Measurements from ENCODE around the gene ACADVL.

DNA sequence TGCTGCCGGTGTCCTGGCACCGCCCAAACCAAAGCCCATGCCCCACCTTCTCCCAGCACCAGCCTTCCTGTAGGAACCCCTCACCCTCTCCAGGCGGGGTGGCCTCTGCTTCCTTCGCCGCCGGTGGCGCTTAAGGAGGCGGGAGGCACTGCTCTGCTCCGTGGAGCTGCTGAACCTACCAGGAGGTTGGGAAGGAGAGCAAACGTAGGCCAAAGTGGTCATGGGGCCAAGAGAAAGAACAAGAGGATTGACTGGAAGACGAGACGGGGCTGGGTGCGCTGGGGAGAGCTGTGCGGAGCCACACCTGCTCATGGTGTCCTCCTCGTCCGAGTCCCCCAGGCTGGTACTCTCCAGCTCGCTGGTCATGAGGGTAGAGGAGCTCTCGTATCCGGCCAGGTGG lies 9.8 kb downstream of the ACADVL start:
- TF ChIP-seq, protein P1, sequence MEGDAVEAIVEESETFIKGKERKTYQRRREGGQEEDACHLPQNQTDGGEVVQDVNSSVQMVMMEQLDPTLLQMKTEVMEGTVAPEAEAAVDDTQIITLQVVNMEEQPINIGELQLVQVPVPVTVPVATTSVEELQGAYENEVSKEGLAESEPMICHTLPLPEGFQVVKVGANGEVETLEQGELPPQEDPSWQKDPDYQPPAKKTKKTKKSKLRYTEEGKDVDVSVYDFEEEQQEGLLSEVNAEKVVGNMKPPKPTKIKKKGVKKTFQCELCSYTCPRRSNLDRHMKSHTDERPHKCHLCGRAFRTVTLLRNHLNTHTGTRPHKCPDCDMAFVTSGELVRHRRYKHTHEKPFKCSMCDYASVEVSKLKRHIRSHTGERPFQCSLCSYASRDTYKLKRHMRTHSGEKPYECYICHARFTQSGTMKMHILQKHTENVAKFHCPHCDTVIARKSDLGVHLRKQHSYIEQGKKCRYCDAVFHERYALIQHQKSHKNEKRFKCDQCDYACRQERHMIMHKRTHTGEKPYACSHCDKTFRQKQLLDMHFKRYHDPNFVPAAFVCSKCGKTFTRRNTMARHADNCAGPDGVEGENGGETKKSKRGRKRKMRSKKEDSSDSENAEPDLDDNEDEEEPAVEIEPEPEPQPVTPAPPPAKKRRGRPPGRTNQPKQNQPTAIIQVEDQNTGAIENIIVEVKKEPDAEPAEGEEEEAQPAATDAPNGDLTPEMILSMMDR (IDR thresholded peaks at IDR 0.05): no peak
- TF ChIP-seq POLR2A (IDR thresholded peaks at IDR 0.05): no peak
- no peak for TF ChIP-seq EP300 (IDR thresholded peaks at IDR 0.05)
